Ascending aorta (tissue), 2 donors: ENCODE results near the gene PCNX1. TPM values are rescaled to one million over a fixed set of nuclear protein-coding genes. Genes with fewer than 3 reads are reported as not detected.
"Not testable (repeated sequence)": the region's sequence is repeated elsewhere in the genome, so short reads cannot be mapped to it uniquely, and the experiment has no call there.

ENCODE experiments used
- DNase-seq, 2 donors: peaks; one replicate each; pipeline ENCODE4 v3.0.0-alpha.2; 2019; ENCODE audit warnings: low spot score in 2 of 2
- H3K27ac ChIP-seq, 2 donors: fragments of 200-600 bp; sonication (generic); one replicate each; pipeline ENCODE4 v1.5.1; 2016 to 2017; ENCODE audit warnings: mild to moderate bottlenecking in 1 of 2
- H3K27me3 ChIP-seq: fragments of 200-600 bp; sonication (generic); one replicate; pipeline ENCODE4 v1.5.1; 2017
- H3K36me3 ChIP-seq, 2 donors: fragments of 200-600 bp; sonication (generic); one replicate each; pipeline ENCODE4 v1.5.1; 2016
- H3K4me1 ChIP-seq, 2 donors: fragments of 200-600 bp; sonication (generic); one replicate each; pipeline ENCODE4 v1.5.1; 2016 to 2017; ENCODE audit warnings: mild to moderate bottlenecking in 1 of 2
- H3K4me3 ChIP-seq, 2 donors: fragments of 200-600 bp; sonication (generic); one replicate each; pipeline ENCODE4 v1.5.1; 2016 to 2017; ENCODE audit warnings: mild to moderate bottlenecking in 1 of 2
- H3K9me3 ChIP-seq, 2 donors: fragments of 200-600 bp; sonication (generic); one replicate each; pipeline ENCODE4 v1.5.1; 2016
- intact Hi-C: fragments of 100-400 bp; cut with DNase I; formaldehyde crosslinking; loops from one replicate; pipeline ENCODE4 v1.15.1; 2023
- total RNA-seq: library from RNA; depleted of rRNA; stranded (reverse); fragments of >200 nt; gene quantifications from one replicate; pipeline ENCODE4 v1.1.0, GENCODE V29; 2016
- TF ChIP-seq, protein P1 (sequence below), 3 experiments: fragments of 200-600 bp in 2 of 3; fragments of 450-650 bp in 1 of 3; sonication (generic) in 2 of 3; IDR thresholded peaks; one replicate each; pipeline ENCODE4 v1.5.1; 2016 to 2019; ENCODE audit warnings: antibody characterized with exemption in 3 of 3, mild to moderate bottlenecking in 1 of 3, moderate library complexity in 1 of 3

The PCNX1 gene
- total RNA-seq: 73.1 TPM

DNA sequence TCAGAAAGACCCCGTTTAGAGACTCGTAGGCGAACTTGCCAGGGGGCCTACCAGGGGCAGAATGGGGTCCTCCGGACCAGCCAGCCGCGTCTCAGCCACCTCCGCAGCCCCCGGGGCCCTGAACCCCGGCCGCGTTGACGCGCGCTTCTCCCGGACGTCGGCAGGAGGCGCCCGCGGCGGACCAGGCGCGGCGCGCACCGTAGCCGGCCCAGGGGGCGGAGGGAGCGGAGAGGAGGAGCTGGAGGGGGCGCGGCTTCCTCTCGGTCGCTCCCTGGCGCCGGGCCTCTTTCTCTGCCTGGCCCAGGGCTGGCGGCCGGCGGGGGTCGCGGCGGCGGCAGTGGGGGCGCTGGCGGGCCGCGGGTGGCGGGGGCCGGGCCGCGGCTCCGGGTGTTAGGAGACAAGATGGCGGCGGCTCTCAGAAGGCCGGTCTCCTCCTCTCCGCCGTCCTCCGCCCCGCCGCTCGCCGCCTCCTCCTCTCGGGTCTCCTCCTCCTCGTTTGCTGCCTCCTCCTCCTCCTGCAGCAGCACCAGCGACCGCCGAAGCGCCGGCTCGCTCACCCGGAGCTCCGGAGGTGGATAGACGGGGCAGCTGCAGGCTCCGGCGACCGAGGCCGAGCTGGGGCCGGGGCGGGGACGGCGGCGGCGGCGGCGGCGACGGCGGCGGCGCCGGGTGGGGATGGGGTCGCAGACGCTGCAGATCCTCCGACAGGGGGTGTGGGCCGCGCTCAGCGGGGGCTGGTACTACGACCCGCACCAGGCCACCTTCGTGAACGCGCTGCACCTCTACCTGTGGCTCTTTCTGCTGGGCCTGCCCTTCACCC lies at the start of gene PCNX1:
Gene PCNX1, plus strand, starts transcription at position 284 of the 820 bp plus-strand sequence. Its CDS starts 392 bp downstream, at position 676.
- Histone ChIP-seq H3K27ac (peak within 1 kb of the TSS; percentile 96 to 99), H3K9me3 (no peaks in the 10 kb centered on the region), H3K36me3 (no peaks in the 10 kb centered on the region), H3K4me3 (peak within 1 kb of the TSS; percentile 93), H3K27me3 (no peaks in the 10 kb centered on the region), H3K4me1 (peaks cover 13 to 26% of the 10 kb centered on the region in 2 donors)
- intact Hi-C loops: loop anchor here (1.0 to 5.0 kb wide), 3 partner anchors 65 to 1140 kb away; partner anchors contain the start of gene SRSF5
- TF ChIP-seq, protein P1, sequence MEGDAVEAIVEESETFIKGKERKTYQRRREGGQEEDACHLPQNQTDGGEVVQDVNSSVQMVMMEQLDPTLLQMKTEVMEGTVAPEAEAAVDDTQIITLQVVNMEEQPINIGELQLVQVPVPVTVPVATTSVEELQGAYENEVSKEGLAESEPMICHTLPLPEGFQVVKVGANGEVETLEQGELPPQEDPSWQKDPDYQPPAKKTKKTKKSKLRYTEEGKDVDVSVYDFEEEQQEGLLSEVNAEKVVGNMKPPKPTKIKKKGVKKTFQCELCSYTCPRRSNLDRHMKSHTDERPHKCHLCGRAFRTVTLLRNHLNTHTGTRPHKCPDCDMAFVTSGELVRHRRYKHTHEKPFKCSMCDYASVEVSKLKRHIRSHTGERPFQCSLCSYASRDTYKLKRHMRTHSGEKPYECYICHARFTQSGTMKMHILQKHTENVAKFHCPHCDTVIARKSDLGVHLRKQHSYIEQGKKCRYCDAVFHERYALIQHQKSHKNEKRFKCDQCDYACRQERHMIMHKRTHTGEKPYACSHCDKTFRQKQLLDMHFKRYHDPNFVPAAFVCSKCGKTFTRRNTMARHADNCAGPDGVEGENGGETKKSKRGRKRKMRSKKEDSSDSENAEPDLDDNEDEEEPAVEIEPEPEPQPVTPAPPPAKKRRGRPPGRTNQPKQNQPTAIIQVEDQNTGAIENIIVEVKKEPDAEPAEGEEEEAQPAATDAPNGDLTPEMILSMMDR (IDR thresholded peaks at IDR 0.05): peak; percentile 79 to 95 (median 86)
- DNase-seq: peak; percentile 50 to 92

DNA sequence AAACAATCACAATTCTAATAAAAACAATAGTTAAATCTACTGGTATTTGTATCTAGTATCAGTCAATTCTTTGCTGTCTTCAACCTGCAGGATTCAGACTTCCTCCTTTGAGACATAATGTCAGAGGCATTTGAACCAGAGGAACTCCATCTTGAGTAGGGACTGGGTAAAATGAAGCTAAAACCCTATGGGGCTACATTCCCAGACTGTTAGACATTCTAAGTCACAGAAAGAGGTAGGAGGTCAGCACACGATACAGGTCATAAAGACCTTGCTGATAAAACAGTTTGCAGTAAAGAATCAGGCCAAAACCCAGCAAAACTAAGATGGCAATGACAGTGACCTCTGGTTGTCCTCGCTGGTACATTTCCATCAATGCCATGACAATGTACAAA lies 49.8 kb upstream of the PCNX1 start:
- Histone ChIP-seq H3K27me3 (no peaks in the 10 kb centered on the region), H3K36me3 (no peaks in the 10 kb centered on the region), H3K4me3 (no peak overlapping the region), H3K27ac (no peak overlapping the region), H3K4me1 (no peaks in the 10 kb centered on the region), H3K9me3 (no peaks in the 10 kb centered on the region)
- DNase-seq: no peak
- TF ChIP-seq, protein P1 (IDR thresholded peaks at IDR 0.05): no peak
- intact Hi-C loops: no loop called here

DNA sequence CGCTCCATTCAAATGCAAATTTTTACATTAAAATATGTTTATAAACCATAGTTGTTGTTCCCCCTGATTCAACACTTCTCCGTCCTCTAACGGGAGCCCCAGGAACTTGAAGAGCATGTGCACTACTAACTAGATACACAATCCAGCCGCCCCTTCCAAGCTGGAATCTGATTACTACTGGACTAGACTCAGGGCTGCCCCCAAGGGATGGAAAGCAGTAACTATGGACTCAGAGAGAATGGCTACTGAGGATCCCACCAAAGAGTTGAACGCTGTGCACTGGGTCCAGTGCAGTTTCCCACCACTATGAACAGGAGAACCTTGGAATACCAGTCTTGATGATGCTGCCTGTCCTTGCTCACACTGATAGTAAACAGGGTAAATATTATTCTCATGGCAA lies 48.6 kb upstream of the PCNX1 start:
- TF ChIP-seq, protein P1 (IDR thresholded peaks at IDR 0.05): no peak
- Histone ChIP-seq H3K9me3 (no peaks in the 10 kb centered on the region), H3K4me1 (no peaks in the 10 kb centered on the region), H3K27ac (no peak overlapping the region), H3K4me3 (no peak overlapping the region), H3K27me3 (no peaks in the 10 kb centered on the region), H3K36me3 (no peaks in the 10 kb centered on the region)
- intact Hi-C loops: no loop called here
- no peak for DNase-seq

- intact Hi-C loops: not testable (repeated sequence)
Observed at GRCh38 chr14:70866992-70867391, 40.3 kb upstream of the PCNX1 start.

GRCh38 chr14:70871001-70871400 lies 36.3 kb upstream of the PCNX1 start:
- no peak for DNase-seq
- no peak overlapping the region for H3K27ac ChIP-seq
- no peaks in the 10 kb centered on the region for H3K9me3 ChIP-seq
- TF ChIP-seq, protein P1 (IDR thresholded peaks at IDR 0.05): no peak
- H3K36me3 ChIP-seq: no peaks in the 10 kb centered on the region
- intact Hi-C loops: no loop called here
- H3K4me1 ChIP-seq: no peaks in the 10 kb centered on the region
- H3K27me3 ChIP-seq: no peaks in the 10 kb centered on the region
- no peak overlapping the region for H3K4me3 ChIP-seq

More at GRCh38 chr14:70866992-70867391, 40.3 kb upstream of the PCNX1 start:
- H3K9me3 ChIP-seq, H3K27ac ChIP-seq, H3K36me3 ChIP-seq, H3K4me1 ChIP-seq, DNase-seq, H3K4me3 ChIP-seq, H3K27me3 ChIP-seq: not testable (repeated sequence)

GRCh38 chr14:70871863-70872677 lies 35.2 kb upstream of the PCNX1 start:
- Histone ChIP-seq H3K36me3 (no peaks in the 10 kb centered on the region), H3K27me3 (no peaks in the 10 kb centered on the region), H3K27ac (no peak overlapping the region), H3K4me1 (no peaks in the 10 kb centered on the region), H3K4me3 (no peak overlapping the region), H3K9me3 (no peaks in the 10 kb centered on the region)
- no peak for DNase-seq
- intact Hi-C loops: no loop called here
- TF ChIP-seq, protein P1 (IDR thresholded peaks at IDR 0.05): no peak
